ENCODE measurements around the gene BRD1.
"Not testable (repeated sequence)": the region's sequence is repeated elsewhere in the genome, so short reads cannot be mapped to it uniquely, and the experiment has no call there.

- TF ChIP-seq, protein P1, sequence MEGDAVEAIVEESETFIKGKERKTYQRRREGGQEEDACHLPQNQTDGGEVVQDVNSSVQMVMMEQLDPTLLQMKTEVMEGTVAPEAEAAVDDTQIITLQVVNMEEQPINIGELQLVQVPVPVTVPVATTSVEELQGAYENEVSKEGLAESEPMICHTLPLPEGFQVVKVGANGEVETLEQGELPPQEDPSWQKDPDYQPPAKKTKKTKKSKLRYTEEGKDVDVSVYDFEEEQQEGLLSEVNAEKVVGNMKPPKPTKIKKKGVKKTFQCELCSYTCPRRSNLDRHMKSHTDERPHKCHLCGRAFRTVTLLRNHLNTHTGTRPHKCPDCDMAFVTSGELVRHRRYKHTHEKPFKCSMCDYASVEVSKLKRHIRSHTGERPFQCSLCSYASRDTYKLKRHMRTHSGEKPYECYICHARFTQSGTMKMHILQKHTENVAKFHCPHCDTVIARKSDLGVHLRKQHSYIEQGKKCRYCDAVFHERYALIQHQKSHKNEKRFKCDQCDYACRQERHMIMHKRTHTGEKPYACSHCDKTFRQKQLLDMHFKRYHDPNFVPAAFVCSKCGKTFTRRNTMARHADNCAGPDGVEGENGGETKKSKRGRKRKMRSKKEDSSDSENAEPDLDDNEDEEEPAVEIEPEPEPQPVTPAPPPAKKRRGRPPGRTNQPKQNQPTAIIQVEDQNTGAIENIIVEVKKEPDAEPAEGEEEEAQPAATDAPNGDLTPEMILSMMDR (IDR thresholded peaks at IDR 0.05) = not testable (repeated sequence)
- not testable (repeated sequence) for TF ChIP-seq POLR2A (IDR thresholded peaks at IDR 0.05)
Measured at GRCh38 chr22:49762571-49762970, 65.1 kb downstream of the BRD1 start.
